DND-41 (cell line): Measurements from ENCODE around the gene PRKCA.

Source experiments
- ATAC-seq: fragments of 200-7000 bp; cut with Tn5 transposase; 3 replicates; pipeline ENCODE4 v1.9.1; 2021; ENCODE audit warnings: low read depth; ENCODE audit not compliant: insufficient read depth
- DNase-seq: peaks from one replicate; pipeline ENCODE4 v3.0.0-alpha.2; 2020
- H2AFZ ChIP-seq: 2 replicates; pipeline ENCODE4 v1.6.0; 2012; ENCODE audit warnings: low read depth, low read length
- H3K27ac ChIP-seq: 2 replicates; pipeline ENCODE4 v1.5.1; 2012; ENCODE audit warnings: low read length, inconsistent platforms
- H3K27me3 ChIP-seq: fragments of 200-600 bp; sonication (generic); 2 replicates; pipeline ENCODE4 v1.6.0; 2012; ENCODE audit warnings: low read length, mild to moderate bottlenecking, inconsistent platforms; ENCODE audit not compliant: insufficient read depth, poor library complexity
- H3K36me3 ChIP-seq: 2 replicates; pipeline ENCODE4 v1.5.1; 2012; ENCODE audit warnings: low read length, inconsistent platforms; ENCODE audit not compliant: insufficient read depth
- H3K4me1 ChIP-seq: 2 replicates; pipeline ENCODE4 v1.5.1; 2012; ENCODE audit warnings: mild to moderate bottlenecking, low read length; ENCODE audit not compliant: insufficient read depth
- H3K4me2 ChIP-seq: 2 replicates; pipeline ENCODE4 v1.6.0; 2012; ENCODE audit warnings: mild to moderate bottlenecking, moderate library complexity, low read length, inconsistent platforms; ENCODE audit not compliant: insufficient read depth
- H3K4me3 ChIP-seq, 2 experiments: fragments of 200-600 bp in 1 of 2; shearing (Covaris generic) in 1 of 2; 2 replicates each; pipeline ENCODE4 v1.5.1; 2012 to 2016; ENCODE audit warnings: inconsistent platforms in 2 of 2, low read length in 2 of 2, mild to moderate bottlenecking in 2 of 2, low read depth in 1 of 2, moderate library complexity in 1 of 2
- H3K79me2 ChIP-seq: 2 replicates; pipeline ENCODE4 v1.6.0; 2012; ENCODE audit warnings: low read length, inconsistent platforms; ENCODE audit not compliant: insufficient read depth
- H3K9ac ChIP-seq: 2 replicates; pipeline ENCODE4 v1.6.0; 2012; ENCODE audit warnings: low read depth, mild to moderate bottlenecking, inconsistent platforms, low read length, moderate library complexity
- H3K9me3 ChIP-seq: 2 replicates; pipeline ENCODE4 v1.5.1; 2012; ENCODE audit warnings: low read length, moderate library complexity, mild to moderate bottlenecking, inconsistent platforms; ENCODE audit not compliant: insufficient read depth, severe bottlenecking
- H4K20me1 ChIP-seq: 2 replicates; pipeline ENCODE4 v1.6.0; 2012; ENCODE audit warnings: low read length; ENCODE audit not compliant: insufficient read depth
- EZH2 ChIP-seq: IDR thresholded peaks from 3 replicates; pipeline ENCODE4 v1.6.1; 2012; ENCODE audit warnings: borderline replicate concordance, low read depth, mild to moderate bottlenecking, moderate library complexity, low read length, inconsistent platforms; ENCODE audit not compliant: severe bottlenecking
- TF ChIP-seq, protein P1 (sequence below): IDR thresholded peaks from 2 replicates; pipeline ENCODE4 v1.5.1; 2012; ENCODE audit warnings: borderline replicate concordance, low read length, moderate library complexity, mild to moderate bottlenecking; ENCODE audit not compliant: poor library complexity, severe bottlenecking; ENCODE audit errors: extremely low read depth

PRKCA gene

DNA sequence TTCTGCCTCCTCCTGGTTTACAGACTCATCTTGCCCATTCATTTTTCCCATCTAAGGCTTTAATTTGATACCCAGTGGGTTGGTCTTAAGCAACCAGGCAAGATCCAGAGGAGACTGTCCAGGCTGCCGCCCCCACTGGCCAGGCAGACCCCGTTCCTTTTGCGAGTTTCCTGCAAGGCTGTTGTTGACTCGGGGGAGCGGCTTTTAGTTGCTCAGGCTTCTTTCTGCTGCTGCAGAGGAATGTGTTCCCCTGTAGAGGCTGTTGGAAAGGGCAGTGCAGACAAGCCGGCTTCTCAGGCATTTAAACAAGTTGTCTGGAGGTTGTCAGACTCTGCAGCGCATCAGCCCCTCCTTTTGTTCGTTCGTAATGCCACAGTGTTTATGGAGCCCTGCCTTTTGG, 231.2 kb downstream of the PRKCA start:
- TF ChIP-seq, protein P1, sequence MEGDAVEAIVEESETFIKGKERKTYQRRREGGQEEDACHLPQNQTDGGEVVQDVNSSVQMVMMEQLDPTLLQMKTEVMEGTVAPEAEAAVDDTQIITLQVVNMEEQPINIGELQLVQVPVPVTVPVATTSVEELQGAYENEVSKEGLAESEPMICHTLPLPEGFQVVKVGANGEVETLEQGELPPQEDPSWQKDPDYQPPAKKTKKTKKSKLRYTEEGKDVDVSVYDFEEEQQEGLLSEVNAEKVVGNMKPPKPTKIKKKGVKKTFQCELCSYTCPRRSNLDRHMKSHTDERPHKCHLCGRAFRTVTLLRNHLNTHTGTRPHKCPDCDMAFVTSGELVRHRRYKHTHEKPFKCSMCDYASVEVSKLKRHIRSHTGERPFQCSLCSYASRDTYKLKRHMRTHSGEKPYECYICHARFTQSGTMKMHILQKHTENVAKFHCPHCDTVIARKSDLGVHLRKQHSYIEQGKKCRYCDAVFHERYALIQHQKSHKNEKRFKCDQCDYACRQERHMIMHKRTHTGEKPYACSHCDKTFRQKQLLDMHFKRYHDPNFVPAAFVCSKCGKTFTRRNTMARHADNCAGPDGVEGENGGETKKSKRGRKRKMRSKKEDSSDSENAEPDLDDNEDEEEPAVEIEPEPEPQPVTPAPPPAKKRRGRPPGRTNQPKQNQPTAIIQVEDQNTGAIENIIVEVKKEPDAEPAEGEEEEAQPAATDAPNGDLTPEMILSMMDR = no peak
- no peak for TF ChIP-seq EZH2
- no peak overlapping the region for H3K4me2 ChIP-seq

DNA sequence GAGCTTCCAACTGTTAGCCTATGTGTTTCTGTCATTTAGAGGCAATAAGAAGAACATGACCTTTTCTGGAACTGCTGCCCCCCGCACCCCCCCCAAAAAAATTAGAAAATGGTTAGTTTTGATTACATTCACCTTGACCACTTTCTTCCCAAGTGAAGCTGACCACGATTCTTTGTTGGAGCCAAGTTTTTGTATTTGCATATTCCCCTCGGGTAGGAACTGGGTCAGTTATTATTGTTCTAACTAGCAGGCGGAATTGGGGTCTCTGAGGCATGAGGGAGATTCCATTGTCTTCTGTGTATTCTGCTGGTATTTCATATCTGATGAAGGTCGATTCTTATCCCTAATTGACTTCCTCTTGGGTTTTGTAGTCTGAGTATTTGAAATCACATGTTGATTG, 231.6 kb downstream of the PRKCA start:
- Histone ChIP-seq H3K9me3 (no peaks in the 10 kb centered on the region), H3K79me2 (peaks cover 24% of the 10 kb centered on the region; the same call in 1 of the 2 replicates), H3K4me2 (no peak overlapping the region), H3K27me3 (no peaks in the 10 kb centered on the region), H4K20me1 (no peaks in the 10 kb centered on the region), H3K27ac (no peak overlapping the region), H2AFZ (no peak overlapping the region), H3K9ac (no peak overlapping the region), H3K36me3 (no peaks in the 10 kb centered on the region), H3K4me3 (no peak overlapping the region), H3K4me1 (peaks cover 55% of the 10 kb centered on the region)
- ATAC-seq (no peak), DNase-seq (no peak)
- TF ChIP-seq EZH2 = no peak
- TF ChIP-seq, protein P1 = no peak

More for the DNA sequence above, 231.2 kb downstream of the PRKCA start:
- no peak overlapping the region for H2AFZ ChIP-seq
- no peaks in the 10 kb centered on the region for H3K36me3 ChIP-seq
- H4K20me1 ChIP-seq = no peaks in the 10 kb centered on the region
- no peaks in the 10 kb centered on the region for H3K9me3 ChIP-seq
- no peak overlapping the region for H3K9ac ChIP-seq
- DNase-seq (no peak), ATAC-seq (no peak)
- H3K79me2 ChIP-seq = peaks cover 20% of the 10 kb centered on the region; the same call in 1 of the 2 replicates
- peaks cover 50% of the 10 kb centered on the region for H3K4me1 ChIP-seq
- H3K27ac ChIP-seq = no peak overlapping the region
- H3K4me3 ChIP-seq = no peak overlapping the region
- H3K27me3 ChIP-seq = no peaks in the 10 kb centered on the region

- Histone ChIP-seq H3K9ac (no peak overlapping the region; the same call in 1 of the 2 replicates), H3K4me2 (no peak overlapping the region)
These were observed 233.2 kb downstream of the PRKCA start for GRCh38 chr17:66535611-66536010.

More at GRCh38 chr17:66535611-66536010, 233.2 kb downstream of the PRKCA start:
- TF ChIP-seq, protein P1 = no peak
- TF ChIP-seq EZH2 = no peak
- Histone ChIP-seq H3K27me3 (no peaks in the 10 kb centered on the region), H3K4me1 (peaks cover 71% of the 10 kb centered on the region), H2AFZ (no peak overlapping the region), H3K9me3 (no peaks in the 10 kb centered on the region), H3K4me3 (no peak overlapping the region), H3K79me2 (peaks cover 26% of the 10 kb centered on the region; the same call in 1 of the 2 replicates), H3K27ac (peak overlapping the region; percentile 11; the same call in 1 of the 2 replicates), H4K20me1 (no peaks in the 10 kb centered on the region), H3K36me3 (no peaks in the 10 kb centered on the region)
- ATAC-seq (peak; percentile 44; the same call in 2 of the 3 replicates), DNase-seq (peak; percentile 39)
